Activated T-cell treated with anti-CD3 and anti-CD28 coated beads, Interleukin-2, amount 50 U/mL, for 24 hours (primary cell): ENCODE data around the gene PRKAB1.
"Not testable (repeated sequence)": the region's sequence is repeated elsewhere in the genome, so short reads cannot be mapped to it uniquely, and the experiment has no call there.

Experiments used
- DNase-seq: peaks from one replicate; pipeline ENCODE4 v3.0.0-alpha.2; 2020
- H3K27ac Mint-ChIP-seq: 2 replicates; pipeline ENCODE4 v1.8.0; 2020; ENCODE audit warnings: mild to moderate bottlenecking, mixed read lengths
- H3K27me3 Mint-ChIP-seq: 2 replicates; pipeline ENCODE4 v1.8.0; 2020; ENCODE audit warnings: mixed read lengths
- H3K36me3 Mint-ChIP-seq: 2 replicates; pipeline ENCODE4 v1.8.0; 2020; ENCODE audit warnings: low read depth, mixed read lengths
- H3K4me1 Mint-ChIP-seq: 2 replicates; pipeline ENCODE4 v1.8.0; 2020; ENCODE audit warnings: low read depth, mixed read lengths
- H3K4me3 Mint-ChIP-seq: 2 replicates; pipeline ENCODE4 v1.8.0; 2020; ENCODE audit warnings: mild to moderate bottlenecking, moderate library complexity, mixed read lengths
- H3K9me3 Mint-ChIP-seq: 2 replicates; pipeline ENCODE4 v1.8.0; 2020; ENCODE audit warnings: mixed read lengths

The PRKAB1 gene

GRCh38 chr12:119645535-119646059 is 22.3 kb upstream of the PRKAB1 start:
- H3K4me3 Mint-ChIP-seq = no peak overlapping the region
- no peak for DNase-seq
- H3K9me3 Mint-ChIP-seq = no peaks in the 10 kb centered on the region
- H3K27me3 Mint-ChIP-seq = peaks cover 28% of the 10 kb centered on the region
- no peaks in the 10 kb centered on the region for H3K36me3 Mint-ChIP-seq
- H3K27ac Mint-ChIP-seq = no peak overlapping the region
- no peaks in the 10 kb centered on the region for H3K4me1 Mint-ChIP-seq

DNA sequence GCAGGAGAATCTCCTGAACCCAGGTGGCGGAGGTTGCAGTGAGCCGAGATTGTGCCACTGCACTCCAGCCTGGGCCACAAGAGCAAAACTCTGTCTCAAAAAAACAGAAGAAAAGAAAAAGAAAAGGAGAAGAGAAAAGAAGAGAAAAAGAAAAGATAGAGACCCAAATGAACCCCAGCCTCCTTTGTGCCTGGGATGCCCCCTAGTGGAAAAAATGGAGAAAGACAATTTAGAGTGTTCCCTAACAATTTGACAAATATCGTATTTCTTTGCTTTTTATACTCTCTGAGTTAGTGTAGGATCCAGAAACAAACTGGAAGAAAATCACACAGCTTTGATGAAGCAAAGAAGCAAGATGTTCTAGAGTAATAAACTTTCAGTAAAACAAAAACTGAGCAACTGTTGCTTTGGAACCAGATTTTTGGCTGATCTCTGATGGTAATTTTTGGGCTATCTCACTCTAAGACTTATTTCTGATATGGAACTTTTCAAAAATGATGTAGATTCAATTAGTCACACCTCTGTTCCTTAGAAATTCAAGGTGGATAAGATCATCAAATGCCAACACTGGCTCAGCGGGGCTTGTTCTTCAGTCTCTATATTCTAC is 18.6 kb upstream of the PRKAB1 start:
- Mint-ChIP-seq H3K4me1 (no peaks in the 10 kb centered on the region), H3K9me3 (peaks cover 18% of the 10 kb centered on the region), H3K27ac (no peak overlapping the region), H3K4me3 (no peak overlapping the region), H3K27me3 (peaks cover 9% of the 10 kb centered on the region), H3K36me3 (peaks cover 4% of the 10 kb centered on the region)
- DNase-seq = no peak

DNA sequence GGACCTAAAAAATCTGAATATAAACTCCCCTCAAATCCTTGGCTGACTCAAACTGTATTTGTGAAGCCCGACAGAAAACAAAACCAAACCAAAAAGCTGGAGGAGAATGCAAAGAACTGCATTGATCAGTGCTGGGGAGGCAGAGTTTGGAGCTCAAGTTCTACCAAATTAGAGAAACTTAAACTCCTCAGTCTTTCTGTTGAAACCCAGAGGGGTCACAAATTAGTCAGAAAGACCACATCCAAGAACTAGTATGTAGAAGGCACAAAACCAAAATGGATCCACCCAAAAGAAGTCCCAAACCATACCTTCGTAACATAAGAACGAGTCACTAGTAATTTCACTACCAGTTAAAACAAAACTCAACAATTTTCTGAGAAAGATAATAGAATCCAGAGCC is 15.3 kb upstream of the PRKAB1 start:
- Mint-ChIP-seq H3K4me1 (no peaks in the 10 kb centered on the region), H3K4me3 (no peak overlapping the region), H3K9me3 (peaks cover 18% of the 10 kb centered on the region), H3K27ac (no peak overlapping the region), H3K36me3 (peaks cover 4% of the 10 kb centered on the region), H3K27me3 (peaks cover 7% of the 10 kb centered on the region)
- DNase-seq = no peak

GRCh38 chr12:119657001-119657400 is 10.9 kb upstream of the PRKAB1 start:
- H3K4me3 Mint-ChIP-seq, H3K4me1 Mint-ChIP-seq, DNase-seq, H3K27me3 Mint-ChIP-seq, H3K27ac Mint-ChIP-seq, H3K36me3 Mint-ChIP-seq: not testable (repeated sequence)
- peaks cover 17% of the 10 kb centered on the region for H3K9me3 Mint-ChIP-seq

- DNase-seq, H3K9me3 Mint-ChIP-seq, H3K27me3 Mint-ChIP-seq, H3K36me3 Mint-ChIP-seq, H3K4me1 Mint-ChIP-seq, H3K27ac Mint-ChIP-seq, H3K4me3 Mint-ChIP-seq: not testable (repeated sequence)
Measured at GRCh38 chr12:119658166-119658565, 9.8 kb upstream of the PRKAB1 start.

- Mint-ChIP-seq H3K36me3 (no peaks in the 10 kb centered on the region), H3K27me3 (no peaks in the 10 kb centered on the region), H3K9me3 (no peaks in the 10 kb centered on the region), H3K4me3 (no peak overlapping the region), H3K4me1 (peaks cover 1% of the 10 kb centered on the region), H3K27ac (no peak overlapping the region)
- DNase-seq = no peak
Measured at GRCh38 chr12:119659289-119659897, 8.5 kb upstream of the PRKAB1 start.

GRCh38 chr12:119660076-119660475 is 7.9 kb upstream of the PRKAB1 start:
- Mint-ChIP-seq H3K9me3 (no peaks in the 10 kb centered on the region), H3K36me3 (no peaks in the 10 kb centered on the region)

GRCh38 chr12:119661882-119662281 is 6.1 kb upstream of the PRKAB1 start:
- no peaks in the 10 kb centered on the region for H3K9me3 Mint-ChIP-seq
- H3K4me3 Mint-ChIP-seq = no peak overlapping the region
- no peaks in the 10 kb centered on the region for H3K36me3 Mint-ChIP-seq
- H3K4me1 Mint-ChIP-seq = peaks cover 12% of the 10 kb centered on the region
- H3K27me3 Mint-ChIP-seq = no peaks in the 10 kb centered on the region
- DNase-seq = no peak
- no peak overlapping the region for H3K27ac Mint-ChIP-seq

More at GRCh38 chr12:119660076-119660475, 7.9 kb upstream of the PRKAB1 start:
- H3K4me3 Mint-ChIP-seq = no peak overlapping the region
- no peak overlapping the region for H3K27ac Mint-ChIP-seq
- H3K4me1 Mint-ChIP-seq = peaks cover 1% of the 10 kb centered on the region
- no peaks in the 10 kb centered on the region for H3K27me3 Mint-ChIP-seq
- DNase-seq = no peak

- Mint-ChIP-seq H3K9me3 (no peaks in the 10 kb centered on the region), H3K27ac (no peak overlapping the region), H3K36me3 (peaks cover 12% of the 10 kb centered on the region), H3K4me1 (peaks cover 26% of the 10 kb centered on the region), H3K4me3 (no peak overlapping the region), H3K27me3 (no peaks in the 10 kb centered on the region)
- DNase-seq = no peak
Measured at GRCh38 chr12:119664642-119665041, 3.3 kb upstream of the PRKAB1 start.

GRCh38 chr12:119665164-119665929 is 2.6 kb upstream of the PRKAB1 start:
- H3K9me3 Mint-ChIP-seq = no peaks in the 10 kb centered on the region
- peaks cover 32% of the 10 kb centered on the region for H3K4me1 Mint-ChIP-seq
- no peak for DNase-seq
- H3K27me3 Mint-ChIP-seq = no peaks in the 10 kb centered on the region
- no peak overlapping the region for H3K4me3 Mint-ChIP-seq
- no peak overlapping the region for H3K27ac Mint-ChIP-seq
- H3K36me3 Mint-ChIP-seq = peaks cover 19% of the 10 kb centered on the region

- H3K4me3 Mint-ChIP-seq = peak overlapping the region; percentile 94
- peaks cover 29% of the 10 kb centered on the region for H3K36me3 Mint-ChIP-seq
- peaks cover 41% of the 10 kb centered on the region for H3K4me1 Mint-ChIP-seq
- no peak for DNase-seq
- H3K9me3 Mint-ChIP-seq = no peaks in the 10 kb centered on the region
- peak overlapping the region; percentile 55 for H3K27ac Mint-ChIP-seq
- no peaks in the 10 kb centered on the region for H3K27me3 Mint-ChIP-seq
Measured at GRCh38 chr12:119666226-119666795, 1.6 kb upstream of the PRKAB1 start.

DNA sequence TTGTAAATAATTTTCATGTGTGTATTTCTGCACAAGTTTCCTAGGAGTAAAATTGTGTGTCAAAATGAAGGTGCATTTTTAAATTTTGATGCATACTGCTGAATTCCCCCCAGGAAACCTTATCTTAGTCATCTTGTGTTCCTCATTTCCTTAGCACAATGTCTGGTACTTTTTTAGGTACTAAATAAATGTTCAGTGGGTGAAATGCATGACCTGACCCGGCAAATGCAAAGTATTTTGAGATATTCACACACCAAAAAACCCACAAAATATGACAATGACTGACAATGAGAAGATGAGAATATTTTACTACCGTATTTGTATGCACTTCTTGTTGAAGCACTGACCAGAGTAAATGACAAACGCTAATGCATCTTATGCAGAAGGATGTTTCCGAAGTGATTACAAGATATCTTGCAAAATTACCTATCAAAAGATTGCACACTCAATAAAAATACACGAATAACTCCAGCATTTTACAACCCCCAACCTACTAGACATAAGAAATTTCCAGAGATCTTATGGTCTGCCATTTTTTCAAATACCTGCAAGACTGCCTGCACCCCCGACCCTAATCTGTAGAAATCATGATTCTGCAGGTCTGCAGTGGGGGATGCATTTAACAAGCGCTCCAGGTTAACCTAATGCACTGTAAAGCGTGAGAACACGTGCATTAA is 895 bp upstream of the PRKAB1 start:
- Mint-ChIP-seq H3K36me3 (peaks cover 36% of the 10 kb centered on the region), H3K27ac (peak overlapping the region; percentile 96), H3K4me1 (peaks cover 48% of the 10 kb centered on the region), H3K27me3 (no peaks in the 10 kb centered on the region), H3K4me3 (peak overlapping the region; percentile 94), H3K9me3 (no peaks in the 10 kb centered on the region)
- DNase-seq = no peak

- Mint-ChIP-seq H3K27ac (peak overlapping the region; percentile 96), H3K27me3 (no peaks in the 10 kb centered on the region), H3K9me3 (no peaks in the 10 kb centered on the region), H3K36me3 (peaks cover 49% of the 10 kb centered on the region), H3K4me1 (peaks cover 61% of the 10 kb centered on the region), H3K4me3 (peak overlapping the region; percentile 94)
- no peak for DNase-seq
Measured at GRCh38 chr12:119668324-119668841, 450 bp downstream of the PRKAB1 start.
